Subcutaneous adipose tissue (tissue), 4 donors: ENCODE measurements around the gene LRMDA. TPM values are rescaled to one million over a fixed set of nuclear protein-coding genes. Genes with fewer than 3 reads are reported as not detected.

Experiments
- total RNA-seq, 4 donors: library from RNA; depleted of rRNA; stranded (reverse); fragments of >200 nt; gene quantifications; one replicate each; pipeline ENCODE4 v1.1.0, GENCODE V29; 2016
- TF ChIP-seq, protein P1 (sequence below): fragments of 450-650 bp; IDR thresholded peaks from one replicate; pipeline ENCODE4 v1.5.1; 2016; ENCODE audit warnings: low read depth, mild to moderate bottlenecking, control low read depth, antibody characterized with exemption, moderate library complexity

The LRMDA gene
- total RNA-seq, 4 donors from 2014 or later = 17.4 to 92.1 (median 22.8) TPM

DNA sequence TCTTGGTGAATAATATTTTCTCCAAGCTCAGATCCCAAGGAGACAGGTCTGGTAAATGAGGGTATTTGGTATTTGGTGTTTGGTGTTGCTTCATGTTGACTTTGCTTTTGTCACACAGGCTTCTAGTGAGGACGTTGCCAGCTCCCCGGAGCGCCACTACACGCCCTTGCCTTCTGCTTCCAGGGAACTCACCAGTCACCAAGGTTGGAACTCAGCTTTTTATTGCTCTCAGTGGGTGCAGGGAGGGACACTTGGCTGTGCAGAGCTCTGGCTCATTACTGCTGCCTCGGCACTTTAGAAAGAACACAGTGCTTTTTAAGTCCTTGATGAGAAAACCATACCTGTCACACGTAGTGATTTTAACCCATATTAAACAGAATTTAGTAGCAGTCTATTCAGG lies 892.9 kb downstream of the LRMDA start:
- TF ChIP-seq, protein P1, sequence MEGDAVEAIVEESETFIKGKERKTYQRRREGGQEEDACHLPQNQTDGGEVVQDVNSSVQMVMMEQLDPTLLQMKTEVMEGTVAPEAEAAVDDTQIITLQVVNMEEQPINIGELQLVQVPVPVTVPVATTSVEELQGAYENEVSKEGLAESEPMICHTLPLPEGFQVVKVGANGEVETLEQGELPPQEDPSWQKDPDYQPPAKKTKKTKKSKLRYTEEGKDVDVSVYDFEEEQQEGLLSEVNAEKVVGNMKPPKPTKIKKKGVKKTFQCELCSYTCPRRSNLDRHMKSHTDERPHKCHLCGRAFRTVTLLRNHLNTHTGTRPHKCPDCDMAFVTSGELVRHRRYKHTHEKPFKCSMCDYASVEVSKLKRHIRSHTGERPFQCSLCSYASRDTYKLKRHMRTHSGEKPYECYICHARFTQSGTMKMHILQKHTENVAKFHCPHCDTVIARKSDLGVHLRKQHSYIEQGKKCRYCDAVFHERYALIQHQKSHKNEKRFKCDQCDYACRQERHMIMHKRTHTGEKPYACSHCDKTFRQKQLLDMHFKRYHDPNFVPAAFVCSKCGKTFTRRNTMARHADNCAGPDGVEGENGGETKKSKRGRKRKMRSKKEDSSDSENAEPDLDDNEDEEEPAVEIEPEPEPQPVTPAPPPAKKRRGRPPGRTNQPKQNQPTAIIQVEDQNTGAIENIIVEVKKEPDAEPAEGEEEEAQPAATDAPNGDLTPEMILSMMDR = no peak

DNA sequence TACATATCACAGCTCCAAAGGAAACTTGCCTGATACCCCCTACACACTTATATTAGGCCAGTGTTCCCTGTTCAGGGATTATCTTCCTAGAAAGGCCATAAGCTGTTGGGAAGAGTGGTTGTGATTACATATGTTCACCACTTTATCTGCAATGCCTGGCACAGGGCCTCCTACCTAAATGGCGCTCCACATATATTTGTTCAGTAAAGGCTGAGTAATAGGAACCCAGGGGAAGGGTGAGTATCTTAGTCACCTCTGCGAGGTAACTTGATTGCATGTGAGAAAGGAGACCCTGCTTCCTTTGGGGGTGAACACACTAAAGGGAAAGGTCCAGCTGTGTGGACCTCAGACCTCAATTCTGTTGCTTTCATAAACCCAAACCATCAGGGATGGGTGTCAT lies 896.0 kb downstream of the LRMDA start:
- TF ChIP-seq, protein P1 = no peak

DNA sequence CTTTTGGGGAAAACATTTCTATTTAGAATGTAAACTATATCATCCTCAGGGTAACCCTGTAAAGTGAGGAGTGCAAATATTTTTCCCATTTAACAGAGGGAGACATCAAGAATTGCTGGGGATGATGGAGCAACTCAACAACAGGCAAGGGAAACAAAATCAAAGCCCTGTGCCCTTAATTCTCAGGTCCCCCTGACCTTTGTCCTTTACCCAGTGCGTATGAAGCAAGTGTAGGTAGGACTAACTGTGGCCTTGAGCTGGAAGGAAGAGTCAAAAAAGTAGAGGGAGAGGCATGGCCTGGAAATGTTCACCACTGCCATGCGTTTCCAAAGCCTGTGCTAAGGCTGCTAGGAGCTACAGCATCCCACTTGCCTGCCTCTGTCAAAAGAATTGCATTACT lies 896.9 kb downstream of the LRMDA start:
- TF ChIP-seq, protein P1 = no peak

DNA sequence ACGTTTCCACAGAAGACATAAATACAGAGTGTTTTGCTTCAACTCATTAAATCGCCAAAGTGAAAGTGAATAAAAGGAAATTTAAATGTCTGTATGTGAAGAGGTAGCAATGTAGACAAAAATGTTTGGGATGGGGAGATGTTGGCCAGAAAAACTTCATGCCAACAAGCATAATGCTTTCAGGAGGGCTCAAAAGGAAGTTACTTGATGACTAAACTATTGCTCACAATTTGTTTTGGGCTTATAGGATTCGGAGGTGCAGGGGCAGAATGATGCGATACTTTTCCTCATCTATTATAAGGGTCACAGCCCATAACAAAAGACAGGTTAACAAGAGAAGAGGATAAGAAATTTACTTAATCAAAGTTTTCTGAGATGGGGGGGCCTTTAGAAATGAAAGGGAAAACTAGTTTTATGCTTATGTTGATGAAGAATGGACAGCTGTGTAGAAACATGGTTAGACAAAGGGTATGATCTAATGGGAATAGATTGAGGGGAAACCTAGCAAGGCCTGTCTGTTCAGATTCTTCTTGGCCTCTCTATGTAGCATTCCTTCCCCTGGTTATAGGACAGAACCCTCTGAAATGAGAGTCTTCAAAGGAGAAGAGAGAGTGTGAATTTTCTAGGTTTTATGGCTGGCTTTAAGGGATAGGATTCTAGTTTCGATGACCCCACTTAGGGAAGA lies 898.6 kb downstream of the LRMDA start:
- TF ChIP-seq, protein P1 = no peak

DNA sequence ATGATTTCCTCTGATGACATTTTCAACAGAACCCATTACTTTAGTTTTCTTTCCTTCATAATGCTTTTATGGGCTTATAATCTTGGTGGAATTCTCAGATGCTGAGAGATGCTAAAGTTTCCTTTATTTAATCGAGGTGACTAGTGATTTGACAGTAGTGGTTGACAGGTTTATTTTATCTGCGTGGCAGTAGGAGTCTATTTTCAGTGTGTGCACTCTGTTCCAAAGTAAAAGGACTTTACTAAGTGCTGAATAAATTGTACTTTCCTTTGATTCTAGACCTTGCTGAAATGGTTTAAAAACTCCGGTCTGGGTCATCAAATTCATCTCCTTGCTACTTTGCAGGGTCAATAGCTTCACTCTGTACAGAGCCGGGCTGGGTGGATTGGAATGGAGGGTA lies 900.3 kb downstream of the LRMDA start:
- TF ChIP-seq, protein P1 = no peak

DNA sequence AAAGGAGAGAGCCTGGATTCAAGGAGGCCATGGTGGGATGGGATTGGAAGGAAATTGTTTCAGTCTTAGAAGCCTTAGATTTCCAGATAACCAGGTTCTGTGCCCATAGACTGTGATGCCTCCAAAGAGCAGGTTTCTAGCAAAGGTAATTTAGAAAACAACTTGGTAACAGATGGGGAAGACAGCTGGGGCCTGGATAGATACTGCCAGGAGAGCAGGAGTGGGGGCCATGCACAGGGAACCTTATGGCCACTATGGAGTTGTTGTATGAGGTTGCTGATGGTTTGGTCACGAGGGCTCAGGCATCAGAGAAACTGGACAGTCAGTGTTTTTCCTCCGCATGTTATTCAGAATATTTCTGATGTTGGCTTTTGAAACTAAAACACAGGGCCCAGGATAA lies 901.9 kb downstream of the LRMDA start:
- TF ChIP-seq, protein P1 = no peak

DNA sequence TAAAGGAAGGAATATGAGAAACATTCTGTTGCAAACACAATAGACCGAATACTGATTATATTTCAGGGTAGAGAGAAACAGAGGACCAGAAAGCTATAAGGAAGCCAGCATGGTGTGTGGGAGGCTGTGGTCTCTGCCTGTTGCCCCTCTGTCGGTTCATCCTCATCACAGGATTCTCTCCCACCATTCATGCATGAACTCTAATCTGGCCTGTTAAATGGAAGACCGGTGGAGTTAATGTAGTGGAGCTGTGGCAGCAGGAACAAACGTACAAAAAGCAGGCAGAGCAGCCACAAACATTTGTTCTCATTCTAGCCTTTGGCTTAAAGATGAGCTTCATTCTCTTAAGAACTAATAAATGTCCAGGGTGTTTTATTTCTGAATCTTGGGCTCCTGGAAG lies 902.4 kb downstream of the LRMDA start:
- TF ChIP-seq, protein P1 = no peak
